ENCODE data around the gene ZNF292.

- TF ChIP-seq CTCF (IDR thresholded peaks at IDR 0.05) = no peak
- no peak for TF ChIP-seq POLR2A (IDR thresholded peaks at IDR 0.05)
Observed at GRCh38 chr6:87126501-87126900, 28.9 kb upstream of the ZNF292 start.
